ENCODE data around the gene KLC1.

- TF ChIP-seq POLR2AphosphoS5 (IDR thresholded peaks at IDR 0.05; ENCODE audit: borderline replicate concordance, low read depth, low read length) = no peak
- TF ChIP-seq EZH2 (IDR thresholded peaks at IDR 0.05) = no peak
- TF ChIP-seq FOXP2 (optimal IDR thresholded peaks at IDR 0.05; ENCODE audit: control extremely low read depth, extremely low read length, insufficient read depth) = no peak
These were observed 110.4 kb downstream of the KLC1 start for GRCh38 chr14:103739466-103739792.

All from SK-N-MC (cell line).